ENCODE results near the gene KLHL29. TPM values are rescaled to one million over a fixed set of nuclear protein-coding genes. Genes with fewer than 3 reads are reported as not detected.

The KLHL29 gene
- polyA plus RNA-seq, 1 donor = 11.9 TPM

GRCh38 chr2:23617167-23617810 lies 232.3 kb downstream of the KLHL29 start:
- no peak for DNase-seq

- DNase-seq = no peak
Measured at GRCh38 chr2:23617811-23618215, 232.8 kb downstream of the KLHL29 start.

- DNase-seq = no peak
Measured at GRCh38 chr2:23618265-23618664, 233.3 kb downstream of the KLHL29 start.

- DNase-seq = no peak
Measured at GRCh38 chr2:23618794-23619530, 234.0 kb downstream of the KLHL29 start.

- no peak for DNase-seq
Measured at GRCh38 chr2:23619941-23620340, 235.0 kb downstream of the KLHL29 start.

- DNase-seq = no peak
Measured at GRCh38 chr2:23620841-23621341, 235.9 kb downstream of the KLHL29 start.

DNA sequence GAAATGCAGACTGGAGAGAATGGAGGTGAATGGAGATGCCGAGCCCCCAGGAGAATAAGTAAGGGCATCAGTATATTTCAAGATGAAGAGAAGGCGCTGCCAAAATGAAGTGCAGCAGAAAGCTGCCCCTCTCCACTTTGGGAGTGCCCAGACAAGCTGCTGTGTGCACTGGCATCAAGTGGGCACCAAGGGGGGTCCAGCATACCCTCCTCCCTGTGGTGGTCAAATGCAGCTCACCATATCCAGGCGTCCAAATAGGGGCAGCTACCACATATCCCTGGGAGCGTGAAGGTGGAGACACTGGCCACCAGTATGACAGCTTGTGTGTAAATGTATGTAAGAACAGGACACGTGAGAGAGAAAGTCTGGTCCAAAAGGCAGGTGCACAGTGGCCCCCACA lies 236.6 kb downstream of the KLHL29 start:
- no peak for DNase-seq

DNA sequence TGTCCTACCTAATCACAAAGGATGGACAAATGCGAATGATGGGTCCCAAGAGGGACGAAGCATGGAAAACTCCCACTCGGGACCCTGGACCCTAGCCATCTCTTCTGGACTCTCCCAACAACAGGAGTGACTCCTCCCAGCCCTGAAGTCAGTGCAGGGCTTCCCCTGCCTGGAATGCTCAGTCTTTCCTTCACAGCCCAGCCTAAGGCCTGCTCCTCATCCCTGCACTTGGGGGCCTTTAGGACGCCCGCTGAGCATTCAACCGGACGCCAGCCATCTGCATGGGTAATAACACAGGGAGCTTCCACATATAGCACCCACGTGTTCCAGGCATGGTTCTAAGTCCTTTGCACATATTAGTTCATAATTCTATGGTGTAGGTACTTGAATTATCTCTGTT lies 237.5 kb downstream of the KLHL29 start:
- no peak for DNase-seq

GRCh38 chr2:23622966-23623675 lies 238.1 kb downstream of the KLHL29 start:
- no peak for DNase-seq

DNA sequence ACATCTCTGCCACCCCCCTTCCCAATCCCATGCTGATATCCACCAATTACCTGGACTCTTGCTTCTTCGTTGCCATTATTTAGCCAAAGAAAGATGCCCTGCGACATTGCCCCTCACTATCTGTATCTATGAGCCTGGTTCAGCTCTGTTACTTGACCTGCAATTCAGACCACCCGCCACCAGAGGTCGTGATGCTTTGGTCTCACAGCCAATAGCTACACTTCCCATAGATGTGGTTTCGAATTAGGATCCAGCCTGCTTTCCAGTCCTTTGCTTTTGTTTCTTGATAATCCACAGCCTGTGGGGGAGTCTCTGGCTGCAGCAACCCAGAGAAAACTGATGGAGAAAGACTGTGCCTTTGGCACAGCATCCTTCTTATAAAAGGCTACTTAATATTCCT lies 239.4 kb downstream of the KLHL29 start:
- no peak for DNase-seq

DNA sequence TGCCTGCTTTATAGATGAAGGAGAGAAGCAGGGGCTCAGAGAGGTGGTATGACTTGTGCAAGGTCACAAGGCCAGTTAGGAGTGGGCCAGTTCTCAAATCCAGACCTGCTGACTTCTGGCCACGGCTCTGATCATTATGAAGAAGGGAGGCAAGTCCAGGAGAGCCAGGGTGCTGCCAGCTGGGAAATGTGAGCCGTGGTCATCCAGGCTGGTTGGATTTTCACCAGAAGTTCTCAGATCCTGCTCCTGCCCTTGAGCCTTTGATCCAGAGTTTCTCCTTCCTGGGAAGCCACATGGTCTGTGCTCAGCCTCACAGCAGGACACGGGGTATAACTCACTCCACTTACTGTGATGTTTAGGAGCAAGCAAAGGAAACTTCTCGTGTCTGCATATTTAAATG lies 239.9 kb downstream of the KLHL29 start:
- DNase-seq = no peak

DNA sequence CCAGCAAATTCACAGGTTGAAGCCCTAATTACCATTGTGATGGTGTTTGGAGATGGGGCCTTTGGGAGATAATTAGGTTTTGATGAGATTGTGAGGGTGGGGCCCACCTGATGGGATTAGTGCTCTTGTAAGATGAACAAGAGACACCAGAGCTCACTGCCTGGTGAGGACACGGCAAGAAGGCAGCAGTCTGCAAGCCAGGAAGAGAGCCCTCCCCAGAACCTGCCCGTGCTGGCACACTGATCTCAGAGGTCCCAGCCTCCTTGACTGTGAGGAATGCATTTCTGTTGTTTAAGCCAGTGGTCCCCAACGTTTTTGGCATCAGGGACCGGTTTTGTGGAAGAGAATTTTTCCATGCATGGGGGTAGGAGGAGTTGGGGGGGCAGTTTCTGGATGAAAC lies 240.7 kb downstream of the KLHL29 start:
- no peak for DNase-seq

DNA sequence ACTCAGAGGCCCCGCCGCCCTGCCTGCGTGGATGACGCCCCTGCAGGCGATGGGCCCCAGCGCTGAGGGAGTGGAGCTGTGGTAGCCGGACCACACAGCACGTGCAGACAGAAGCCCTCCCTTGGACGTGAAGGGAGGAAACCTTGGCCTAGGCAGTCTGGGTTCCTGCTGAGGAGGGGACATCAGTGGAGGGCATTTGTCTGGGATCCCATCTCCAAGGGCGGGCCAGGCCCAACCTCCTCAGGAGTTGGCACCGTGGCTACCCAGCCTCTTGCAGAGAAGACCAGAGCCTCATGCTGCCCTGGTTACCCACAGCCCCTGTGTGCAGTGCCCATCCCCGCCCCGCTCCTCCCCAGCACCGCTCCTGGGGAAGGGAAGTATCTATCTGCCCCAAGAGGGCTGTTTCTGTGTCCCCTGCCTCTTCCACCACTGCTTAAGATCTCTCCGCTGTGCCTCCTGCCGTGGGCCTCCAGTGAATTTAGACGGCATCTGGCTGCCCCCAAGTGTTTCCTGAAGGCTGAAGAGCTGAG lies 241.8 kb downstream of the KLHL29 start:
- DNase-seq = no peak

- DNase-seq = no peak
Measured at GRCh38 chr2:23627236-23628009, 242.4 kb downstream of the KLHL29 start.

DNA sequence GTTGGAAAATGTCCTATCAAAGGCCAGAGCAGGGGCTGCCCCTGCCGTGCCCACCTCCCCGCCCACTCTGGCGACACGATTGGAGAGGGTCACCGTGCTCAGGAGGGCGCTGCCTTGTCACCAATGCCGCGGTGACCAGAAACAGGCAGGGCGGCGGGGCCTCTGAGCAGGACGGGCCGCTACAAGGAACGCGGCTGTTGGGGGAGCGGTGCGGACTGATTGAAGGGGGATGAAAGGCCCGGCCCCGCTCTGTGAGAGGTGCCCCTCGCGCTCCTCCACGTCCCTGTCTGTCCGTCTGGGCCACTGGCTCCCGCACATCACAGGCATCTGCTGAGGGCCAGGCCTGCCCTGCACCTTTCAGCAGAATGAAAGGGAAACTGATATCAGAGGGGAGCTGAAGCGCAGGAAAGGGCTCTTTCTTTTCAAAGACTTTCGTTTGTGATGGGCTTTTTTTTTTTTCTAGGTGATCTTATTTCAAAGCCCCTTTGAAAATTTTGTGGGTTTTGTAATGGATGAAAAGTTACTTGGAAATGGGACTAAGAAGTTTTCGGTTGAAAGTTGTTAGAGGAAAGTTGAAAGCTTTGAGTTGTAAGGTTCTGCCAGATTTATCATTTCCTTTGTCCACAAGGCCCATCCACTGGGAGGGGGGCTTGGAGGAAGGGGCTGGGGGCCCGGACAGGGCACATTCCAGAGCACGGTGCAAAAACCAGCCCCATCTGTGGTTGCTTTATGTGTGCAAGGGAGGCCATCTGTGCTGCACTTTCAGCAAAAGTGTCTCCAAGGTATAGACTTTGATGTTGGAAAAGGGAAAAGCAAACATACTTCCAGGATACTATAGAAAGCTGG lies 244.2 kb downstream of the KLHL29 start:
- DNase-seq = no peak

GRCh38 chr2:23629772-23630480 lies 244.9 kb downstream of the KLHL29 start:
- DNase-seq = no peak

DNA sequence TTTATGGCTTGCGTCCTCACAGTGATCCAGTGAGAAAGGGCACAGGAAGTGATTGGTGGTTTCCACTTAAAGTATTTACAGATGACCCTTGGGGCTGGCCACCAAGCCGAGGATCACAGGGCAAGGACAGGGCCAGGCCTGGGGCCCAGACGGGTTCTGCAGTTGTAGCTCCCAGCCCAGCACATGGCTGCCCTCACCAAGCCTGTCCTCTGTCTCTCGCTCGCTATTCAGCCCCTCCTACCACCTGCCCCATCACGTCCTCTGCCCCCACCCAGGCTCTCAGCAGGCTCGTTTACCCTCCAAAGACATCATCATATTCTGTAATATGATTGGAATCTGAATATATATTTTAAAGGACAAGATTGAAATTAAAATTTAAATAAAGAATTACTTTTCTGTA lies 246.0 kb downstream of the KLHL29 start:
- DNase-seq = no peak

DNA sequence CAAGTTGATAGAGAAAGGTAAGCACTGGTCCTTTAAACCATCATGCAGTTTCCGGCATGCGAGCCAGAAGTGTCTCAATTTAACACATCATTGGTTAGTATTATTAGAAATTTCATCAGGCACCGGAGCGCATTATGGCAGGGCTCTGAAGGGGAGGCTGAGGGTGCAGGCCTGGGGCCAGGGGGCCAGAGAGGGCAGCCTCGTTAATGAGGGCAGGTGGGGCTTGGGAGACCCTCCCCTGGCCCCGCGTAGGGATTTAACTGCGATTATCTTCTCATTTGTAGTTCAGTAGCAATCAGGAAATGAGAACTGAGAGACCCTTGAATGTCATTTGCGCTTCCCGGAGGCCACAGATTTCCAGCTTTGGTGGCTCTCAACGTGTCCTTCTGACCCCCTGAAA lies 246.4 kb downstream of the KLHL29 start:
- DNase-seq = no peak

- DNase-seq = no peak
Measured at GRCh38 chr2:23632386-23632785, 247.4 kb downstream of the KLHL29 start.

- DNase-seq = no peak
Measured at GRCh38 chr2:23632831-23633395, 247.9 kb downstream of the KLHL29 start.
